Measurements from ENCODE around the gene GRHL1.

Gene GRHL1

GRCh38 chr2:9972621-9973479, 21.4 kb downstream of the GRHL1 start:
- Histone ChIP-seq H4K20me1 (ENCODE audit: control insufficient read depth, insufficient read depth, low read depth, low read length) (no peaks in the 10 kb centered on the region), H3K9me3 (ENCODE audit: control insufficient read depth, insufficient read depth, low read length) (no peaks in the 10 kb centered on the region), H3K36me3 (ENCODE audit: control insufficient read depth, low read length) (no peaks in the 10 kb centered on the region), H3K4me1 (ENCODE audit: control insufficient read depth, low read length) (peaks cover 6% of the 10 kb centered on the region), H3K4me2 (ENCODE audit: low read length) (no peak overlapping the region), H3F3A (ENCODE audit: control insufficient read depth, insufficient read depth) (no peaks in the 10 kb centered on the region), H3K27me3 (ENCODE audit: control insufficient read depth, low read length) (no peaks in the 10 kb centered on the region), H3K79me2 (ENCODE audit: control insufficient read depth, low read length) (no peaks in the 10 kb centered on the region), H3K27ac (ENCODE audit: low read depth, low read length) (no peak overlapping the region), H3K9me2 (replicated peaks; ENCODE audit: control insufficient read depth, low read length) (no peaks in the 10 kb centered on the region), H3K4me3 (ENCODE audit: low read length) (no peak overlapping the region)
- no peak for TF ChIP-seq EZH2phosphoT487 (IDR thresholded peaks at IDR 0.05; ENCODE audit: borderline replicate concordance, low read length)

DNA sequence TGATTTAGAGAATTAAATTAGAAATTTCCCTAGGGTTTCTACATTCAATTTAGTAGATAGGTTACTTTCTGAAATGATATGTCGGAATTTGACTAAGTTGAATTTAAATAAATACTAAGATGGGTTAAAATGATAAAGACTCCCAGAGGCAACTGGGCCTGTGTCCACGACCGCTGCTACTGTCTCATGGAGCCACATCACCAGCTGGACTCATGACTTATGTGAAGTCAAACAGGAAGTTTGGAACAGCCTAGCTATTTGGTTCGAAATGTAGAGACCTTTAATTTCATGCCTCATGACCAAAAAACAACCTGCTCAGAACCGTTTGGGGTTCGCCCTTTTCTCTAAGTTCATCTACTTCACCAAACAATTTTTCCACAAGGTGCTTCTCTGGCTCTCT, 22.2 kb downstream of the GRHL1 start:
- Histone ChIP-seq H3K4me3 (ENCODE audit: low read length) (no peak overlapping the region), H3F3A (ENCODE audit: control insufficient read depth, insufficient read depth) (no peaks in the 10 kb centered on the region), H4K20me1 (ENCODE audit: control insufficient read depth, insufficient read depth, low read depth, low read length) (no peaks in the 10 kb centered on the region), H3K27ac (ENCODE audit: low read depth, low read length) (no peak overlapping the region), H3K4me2 (ENCODE audit: low read length) (no peak overlapping the region), H3K36me3 (ENCODE audit: control insufficient read depth, low read length) (no peaks in the 10 kb centered on the region), H3K79me2 (ENCODE audit: control insufficient read depth, low read length) (no peaks in the 10 kb centered on the region), H3K4me1 (ENCODE audit: control insufficient read depth, low read length) (no peaks in the 10 kb centered on the region), H3K9me3 (ENCODE audit: control insufficient read depth, insufficient read depth, low read length) (no peaks in the 10 kb centered on the region), H3K27me3 (ENCODE audit: control insufficient read depth, low read length) (no peaks in the 10 kb centered on the region), H3K9me2 (replicated peaks; ENCODE audit: control insufficient read depth, low read length) (no peaks in the 10 kb centered on the region)
- TF ChIP-seq, protein P1, sequence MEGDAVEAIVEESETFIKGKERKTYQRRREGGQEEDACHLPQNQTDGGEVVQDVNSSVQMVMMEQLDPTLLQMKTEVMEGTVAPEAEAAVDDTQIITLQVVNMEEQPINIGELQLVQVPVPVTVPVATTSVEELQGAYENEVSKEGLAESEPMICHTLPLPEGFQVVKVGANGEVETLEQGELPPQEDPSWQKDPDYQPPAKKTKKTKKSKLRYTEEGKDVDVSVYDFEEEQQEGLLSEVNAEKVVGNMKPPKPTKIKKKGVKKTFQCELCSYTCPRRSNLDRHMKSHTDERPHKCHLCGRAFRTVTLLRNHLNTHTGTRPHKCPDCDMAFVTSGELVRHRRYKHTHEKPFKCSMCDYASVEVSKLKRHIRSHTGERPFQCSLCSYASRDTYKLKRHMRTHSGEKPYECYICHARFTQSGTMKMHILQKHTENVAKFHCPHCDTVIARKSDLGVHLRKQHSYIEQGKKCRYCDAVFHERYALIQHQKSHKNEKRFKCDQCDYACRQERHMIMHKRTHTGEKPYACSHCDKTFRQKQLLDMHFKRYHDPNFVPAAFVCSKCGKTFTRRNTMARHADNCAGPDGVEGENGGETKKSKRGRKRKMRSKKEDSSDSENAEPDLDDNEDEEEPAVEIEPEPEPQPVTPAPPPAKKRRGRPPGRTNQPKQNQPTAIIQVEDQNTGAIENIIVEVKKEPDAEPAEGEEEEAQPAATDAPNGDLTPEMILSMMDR (IDR thresholded peaks at IDR 0.05; ENCODE audit: low read depth, low read length, poor library complexity, severe bottlenecking): no peak
- TF ChIP-seq EZH2phosphoT487 (IDR thresholded peaks at IDR 0.05; ENCODE audit: borderline replicate concordance, low read length): no peak

DNA sequence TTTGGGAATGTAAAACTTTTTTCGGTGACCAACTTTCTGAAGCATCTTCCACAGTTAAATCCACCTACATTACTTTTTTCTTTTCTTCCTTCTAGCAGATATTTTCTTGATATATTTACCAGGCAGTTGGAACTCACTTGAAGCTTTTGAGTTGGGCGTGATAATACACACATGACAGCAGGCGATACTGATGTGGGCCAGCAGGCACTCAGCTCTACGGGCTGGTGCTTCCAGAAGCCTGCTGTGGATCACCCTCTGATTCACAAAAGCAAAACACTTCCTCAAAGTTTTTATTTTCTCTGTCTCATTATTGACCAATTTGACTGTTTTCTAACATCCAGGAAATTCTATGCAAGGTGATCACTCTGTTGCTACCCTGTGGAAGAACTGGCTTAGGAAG, 22.9 kb downstream of the GRHL1 start:
- no peaks in the 10 kb centered on the region for H3K9me2 ChIP-seq (replicated peaks; ENCODE audit: control insufficient read depth, low read length)
- no peaks in the 10 kb centered on the region for H3K9me3 ChIP-seq (ENCODE audit: control insufficient read depth, insufficient read depth, low read length)
- no peak overlapping the region for H3K27ac ChIP-seq (ENCODE audit: low read depth, low read length)
- no peaks in the 10 kb centered on the region for H3K27me3 ChIP-seq (ENCODE audit: control insufficient read depth, low read length)
- no peaks in the 10 kb centered on the region for H3F3A ChIP-seq (ENCODE audit: control insufficient read depth, insufficient read depth)
- no peaks in the 10 kb centered on the region for H4K20me1 ChIP-seq (ENCODE audit: control insufficient read depth, insufficient read depth, low read depth, low read length)
- no peak overlapping the region for H3K4me3 ChIP-seq (ENCODE audit: low read length)
- H3K4me1 ChIP-seq (ENCODE audit: control insufficient read depth, low read length): no peaks in the 10 kb centered on the region
- H3K79me2 ChIP-seq (ENCODE audit: control insufficient read depth, low read length): no peaks in the 10 kb centered on the region
- TF ChIP-seq EZH2phosphoT487 (IDR thresholded peaks at IDR 0.05; ENCODE audit: borderline replicate concordance, low read length): no peak
- TF ChIP-seq, protein P1 (IDR thresholded peaks at IDR 0.05; ENCODE audit: low read depth, low read length, poor library complexity, severe bottlenecking): no peak
- no peaks in the 10 kb centered on the region for H3K36me3 ChIP-seq (ENCODE audit: control insufficient read depth, low read length)
- H3K4me2 ChIP-seq (ENCODE audit: low read length): no peak overlapping the region

- peaks cover 1% of the 10 kb centered on the region; the same call in 1 of the 2 replicates for H3F3A ChIP-seq (ENCODE audit: control insufficient read depth, insufficient read depth)
- no peaks in the 10 kb centered on the region for H3K79me2 ChIP-seq (ENCODE audit: control insufficient read depth, low read length)
- H3K4me1 ChIP-seq (ENCODE audit: control insufficient read depth, low read length): no peaks in the 10 kb centered on the region
- no peaks in the 10 kb centered on the region for H4K20me1 ChIP-seq (ENCODE audit: control insufficient read depth, insufficient read depth, low read depth, low read length)
- H3K4me2 ChIP-seq (ENCODE audit: low read length): no peak overlapping the region
- H3K36me3 ChIP-seq (ENCODE audit: control insufficient read depth, low read length): no peaks in the 10 kb centered on the region
- TF ChIP-seq EZH2phosphoT487 (IDR thresholded peaks at IDR 0.05; ENCODE audit: borderline replicate concordance, low read length): no peak
- TF ChIP-seq, protein P1 (IDR thresholded peaks at IDR 0.05; ENCODE audit: low read depth, low read length, poor library complexity, severe bottlenecking): no peak
- no peaks in the 10 kb centered on the region for H3K9me3 ChIP-seq (ENCODE audit: control insufficient read depth, insufficient read depth, low read length)
- H3K4me3 ChIP-seq (ENCODE audit: low read length): no peak overlapping the region
- H3K9me2 ChIP-seq (replicated peaks; ENCODE audit: control insufficient read depth, low read length): no peaks in the 10 kb centered on the region
- no peak overlapping the region for H3K27ac ChIP-seq (ENCODE audit: low read depth, low read length)
- H3K27me3 ChIP-seq (ENCODE audit: control insufficient read depth, low read length): no peaks in the 10 kb centered on the region
These were observed 23.8 kb downstream of the GRHL1 start for GRCh38 chr2:9975328-9975727.
